ENCODE results near the gene SELENOS. TPM values are rescaled to one million over a fixed set of nuclear protein-coding genes. Genes with fewer than 3 reads are reported as not detected.

SELENOS gene
- polyA plus RNA-seq, 2 of the 4 experiments (the other 2 are of a cell fraction), result 97.9 to 184 TPM

DNA sequence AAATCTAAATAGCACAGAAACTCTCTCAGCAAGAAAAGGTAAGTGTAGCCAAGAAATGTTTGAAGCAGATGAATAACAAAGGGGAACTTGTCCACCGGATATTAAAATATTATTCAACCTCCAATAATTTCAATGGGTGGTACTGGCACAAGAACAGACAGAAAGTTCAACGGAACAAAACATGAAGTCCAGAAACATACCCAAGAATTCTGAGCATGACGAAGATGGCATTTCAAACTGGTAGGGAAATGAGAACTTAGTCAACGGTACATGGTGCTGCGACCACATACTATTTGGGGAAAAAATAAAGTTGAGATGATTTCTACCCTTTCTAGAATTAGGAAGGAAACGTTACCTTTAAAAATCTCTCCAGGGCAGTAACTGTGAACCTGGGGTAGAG, 30.9 kb downstream of the SELENOS start:
- ATAC-seq (no peak), FAIRE-seq (no peak), DNase-seq (ENCODE audit: low read depth in 1 of 2, low spot score in 1 of 2) (no peak)
- H3K27ac ChIP-seq, result no peak overlapping the region
- H3K4me3 ChIP-seq, result no peak overlapping the region
- no peak overlapping the region for H3K4me2 ChIP-seq
- CTCF ChIA-PET, result interaction anchor here (1.2 to 3.2 kb wide), 3 partner anchors 11 to 238 kb away, joined by 4 to 23 read pairs (median 8); no protein-coding TSS in a partner anchor
- no peaks in the 10 kb centered on the region for H3K9me3 ChIP-seq
- TF ChIP-seq HOXB5 (CRISPR knock-in tag; IDR thresholded peaks at IDR 0.05) (no peak), JUN (IDR thresholded peaks at IDR 0.05) (no peak)
- POLR2A ChIA-PET, result no interaction called here
- H3K4me1 ChIP-seq, result peaks cover 12% of the 10 kb centered on the region
- 92% methylated on average over 6 of the region's 6 CpGs for WGBS (ENCODE audit: missing lambda C conversion rate)

DNA sequence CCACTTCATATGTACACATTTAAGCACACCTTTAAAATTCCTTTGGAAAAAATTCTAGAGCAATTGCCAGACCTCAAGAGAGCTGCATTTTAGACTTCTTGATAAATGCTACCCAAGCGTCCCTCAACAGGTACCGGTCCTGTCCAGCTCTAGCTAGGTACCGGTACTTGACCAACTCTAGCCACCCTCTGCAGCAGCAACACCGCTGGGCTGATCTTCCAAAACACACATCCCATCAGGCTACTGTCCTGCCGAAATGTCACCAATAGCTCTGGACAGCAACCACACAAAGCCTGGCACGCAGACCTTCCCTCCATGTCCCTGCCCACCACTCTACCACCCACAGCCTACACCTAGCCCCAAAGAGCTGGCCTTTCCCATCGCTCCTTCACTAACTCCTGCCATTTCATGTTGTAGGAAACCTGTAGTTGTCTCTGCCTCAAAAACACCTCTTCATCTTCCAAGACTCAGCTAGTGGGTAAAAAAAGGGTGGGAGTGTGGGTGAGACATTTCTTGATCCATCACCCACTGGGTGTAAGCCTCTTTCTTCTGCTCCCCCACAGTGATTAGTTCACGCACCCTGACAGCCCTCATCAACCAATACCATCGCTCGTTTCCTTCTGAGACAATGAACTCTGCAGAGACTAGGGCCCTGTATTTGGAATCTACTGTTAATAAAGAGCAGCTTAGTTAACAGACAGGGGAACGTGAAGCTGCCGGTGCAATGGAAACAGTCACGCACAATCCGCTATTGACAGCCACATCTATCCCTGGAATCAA, 32.2 kb downstream of the SELENOS start:
- no peak for FAIRE-seq
- H3K27ac ChIP-seq, result no peak overlapping the region
- POLR2A ChIA-PET, result interaction anchor here (1.0 kb wide), 1 partner anchor 23 kb away, joined by 3 read pairs; no protein-coding TSS in a partner anchor

More for the DNA sequence above, 32.2 kb downstream of the SELENOS start:
- CTCF ChIA-PET, result interaction anchor here (0.6 to 6.3 kb wide), 8 partner anchors 11 to 590 kb away, joined by 3 to 58 read pairs (median 4); no protein-coding TSS in a partner anchor
- WGBS (ENCODE audit: missing lambda C conversion rate), result 95% methylated on average over 14 of the region's 14 CpGs
- H3K4me1 ChIP-seq, result peaks cover 6% of the 10 kb centered on the region
- no peak overlapping the region for H3K4me2 ChIP-seq
- no peak overlapping the region for H3K4me3 ChIP-seq
- TF ChIP-seq ESRRA (IDR thresholded peaks at IDR 0.05; ENCODE audit: borderline replicate concordance, low read length), result no peak
- no peak for TF ChIP-seq CBX2 (IDR thresholded peaks at IDR 0.05; ENCODE audit: borderline replicate concordance, low read depth)
- TF ChIP-seq RARB (CRISPR knock-in tag; IDR thresholded peaks at IDR 0.05), result no peak
- no peak for TF ChIP-seq HDAC2 (IDR thresholded peaks at IDR 0.05)
- TF ChIP-seq SREBF2 (IDR thresholded peaks at IDR 0.05), result no peak
- no peak for TF ChIP-seq RNF2 (IDR thresholded peaks at IDR 0.05; ENCODE audit: borderline replicate concordance, low read depth)
- TF ChIP-seq FOSB (CRISPR knock-in tag; IDR thresholded peaks at IDR 0.05), result no peak
- TF ChIP-seq KDM5A (IDR thresholded peaks at IDR 0.05), result no peak
- no peak for TF ChIP-seq FOSL2 (IDR thresholded peaks at IDR 0.05)
- no peak for TF ChIP-seq FOSL2 (CRISPR knock-in tag; IDR thresholded peaks at IDR 0.05)
- no peak for TF ChIP-seq MAFK (IDR thresholded peaks at IDR 0.05; ENCODE audit: partially characterized antibody)
- TF ChIP-seq, protein P1, sequence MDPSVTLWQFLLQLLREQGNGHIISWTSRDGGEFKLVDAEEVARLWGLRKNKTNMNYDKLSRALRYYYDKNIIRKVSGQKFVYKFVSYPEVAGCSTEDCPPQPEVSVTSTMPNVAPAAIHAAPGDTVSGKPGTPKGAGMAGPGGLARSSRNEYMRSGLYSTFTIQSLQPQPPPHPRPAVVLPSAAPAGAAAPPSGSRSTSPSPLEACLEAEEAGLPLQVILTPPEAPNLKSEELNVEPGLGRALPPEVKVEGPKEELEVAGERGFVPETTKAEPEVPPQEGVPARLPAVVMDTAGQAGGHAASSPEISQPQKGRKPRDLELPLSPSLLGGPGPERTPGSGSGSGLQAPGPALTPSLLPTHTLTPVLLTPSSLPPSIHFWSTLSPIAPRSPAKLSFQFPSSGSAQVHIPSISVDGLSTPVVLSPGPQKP (IDR thresholded peaks at IDR 0.05; ENCODE audit: low read depth, low read length), result no peak
- TF ChIP-seq, protein P2, sequence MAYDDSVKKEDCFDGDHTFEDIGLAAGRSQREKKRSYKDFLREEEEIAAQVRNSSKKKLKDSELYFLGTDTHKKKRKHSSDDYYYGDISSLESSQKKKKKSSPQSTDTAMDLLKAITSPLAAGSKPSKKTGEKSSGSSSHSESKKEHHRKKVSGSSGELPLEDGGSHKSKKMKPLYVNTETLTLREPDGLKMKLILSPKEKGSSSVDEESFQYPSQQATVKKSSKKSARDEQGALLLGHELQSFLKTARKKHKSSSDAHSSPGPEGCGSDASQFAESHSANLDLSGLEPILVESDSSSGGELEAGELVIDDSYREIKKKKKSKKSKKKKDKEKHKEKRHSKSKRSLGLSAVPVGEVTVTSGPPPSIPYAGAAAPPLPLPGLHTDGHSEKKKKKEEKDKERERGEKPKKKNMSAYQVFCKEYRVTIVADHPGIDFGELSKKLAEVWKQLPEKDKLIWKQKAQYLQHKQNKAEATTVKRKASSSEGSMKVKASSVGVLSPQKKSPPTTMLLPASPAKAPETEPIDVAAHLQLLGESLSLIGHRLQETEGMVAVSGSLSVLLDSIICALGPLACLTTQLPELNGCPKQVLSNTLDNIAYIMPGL (CRISPR knock-in tag; IDR thresholded peaks at IDR 0.05; ENCODE audit: borderline replicate concordance), result no peak
- TF ChIP-seq HOXB5 (CRISPR knock-in tag; IDR thresholded peaks at IDR 0.05), result no peak
- no peak for TF ChIP-seq CHD2 (IDR thresholded peaks at IDR 0.05; ENCODE audit: low read length, partially characterized antibody)
- TF ChIP-seq ZSCAN20 (CRISPR knock-in tag; IDR thresholded peaks at IDR 0.05), result no peak
- TF ChIP-seq CEBPB (IDR thresholded peaks at IDR 0.05), result no peak
- TF ChIP-seq, protein P3, sequence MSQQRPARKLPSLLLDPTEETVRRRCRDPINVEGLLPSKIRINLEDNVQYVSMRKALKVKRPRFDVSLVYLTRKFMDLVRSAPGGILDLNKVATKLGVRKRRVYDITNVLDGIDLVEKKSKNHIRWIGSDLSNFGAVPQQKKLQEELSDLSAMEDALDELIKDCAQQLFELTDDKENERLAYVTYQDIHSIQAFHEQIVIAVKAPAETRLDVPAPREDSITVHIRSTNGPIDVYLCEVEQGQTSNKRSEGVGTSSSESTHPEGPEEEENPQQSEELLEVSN (IDR thresholded peaks at IDR 0.05; ENCODE audit: borderline replicate concordance, low read depth), result no peak
- TF ChIP-seq, protein P4, sequence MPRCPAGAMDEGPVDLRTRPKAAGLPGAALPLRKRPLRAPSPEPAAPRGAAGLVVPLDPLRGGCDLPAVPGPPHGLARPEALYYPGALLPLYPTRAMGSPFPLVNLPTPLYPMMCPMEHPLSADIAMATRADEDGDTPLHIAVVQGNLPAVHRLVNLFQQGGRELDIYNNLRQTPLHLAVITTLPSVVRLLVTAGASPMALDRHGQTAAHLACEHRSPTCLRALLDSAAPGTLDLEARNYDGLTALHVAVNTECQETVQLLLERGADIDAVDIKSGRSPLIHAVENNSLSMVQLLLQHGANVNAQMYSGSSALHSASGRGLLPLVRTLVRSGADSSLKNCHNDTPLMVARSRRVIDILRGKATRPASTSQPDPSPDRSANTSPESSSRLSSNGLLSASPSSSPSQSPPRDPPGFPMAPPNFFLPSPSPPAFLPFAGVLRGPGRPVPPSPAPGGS (IDR thresholded peaks at IDR 0.05), result no peak
- TF ChIP-seq, protein P5, sequence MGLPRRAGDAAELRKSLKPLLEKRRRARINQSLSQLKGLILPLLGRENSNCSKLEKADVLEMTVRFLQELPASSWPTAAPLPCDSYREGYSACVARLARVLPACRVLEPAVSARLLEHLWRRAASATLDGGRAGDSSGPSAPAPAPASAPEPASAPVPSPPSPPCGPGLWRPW (IDR thresholded peaks at IDR 0.05), result no peak
- TF ChIP-seq KDM1A (IDR thresholded peaks at IDR 0.05; ENCODE audit: low read depth), result no peak
- no peak for ATAC-seq
- H3K9me3 ChIP-seq, result no peaks in the 10 kb centered on the region
- no peak for DNase-seq (ENCODE audit: low read depth in 1 of 2, low spot score in 1 of 2)
